ENCODE results near the gene ARHGAP44.

GRCh38 chr17:12965988-12966387 lies 176.7 kb downstream of the ARHGAP44 start:
- TF ChIP-seq CTCF (IDR thresholded peaks at IDR 0.05 in 4 of 5, conservative IDR thresholded peaks at IDR 0.05 in 1 of 5) (no peak), POLR2A (IDR thresholded peaks at IDR 0.05) (no peak)

Measured in gastrocnemius medialis (tissue), 4 donors.